GM12892 (cell line): ENCODE measurements around the gene EHBP1.

Experiments
- POLR2A ChIP-seq: IDR thresholded peaks from 2 replicates; pipeline ENCODE4 v1.6.1; 2011; ENCODE audit warnings: low read depth, low read length, control low read depth
- POLR2AphosphoS5 ChIP-seq: IDR thresholded peaks from 2 replicates; pipeline ENCODE4 v1.6.1; 2011; ENCODE audit warnings: low read depth, low read length, control low read depth

DNA sequence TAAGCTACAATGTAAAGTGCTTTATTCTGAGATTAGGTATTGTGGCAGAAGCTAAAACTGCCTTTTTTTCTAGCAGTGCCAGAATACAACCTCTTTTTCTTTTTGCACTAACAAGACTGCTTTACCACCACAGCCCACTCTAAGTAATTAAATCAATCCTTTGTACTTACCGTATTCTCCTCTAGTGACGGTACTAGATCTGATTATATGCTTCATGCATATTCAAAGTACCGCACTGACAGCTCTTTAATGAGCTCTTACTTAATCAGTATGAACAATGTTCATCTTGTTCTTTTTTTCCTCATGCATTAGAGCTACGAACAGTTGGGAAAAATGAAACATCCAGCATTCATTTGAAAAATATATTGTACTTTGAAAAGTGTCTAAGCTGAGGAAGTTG, 329.0 kb downstream of the EHBP1 start:
- TF ChIP-seq POLR2AphosphoS5 (no peak), POLR2A (no peak)
